DND-41 (cell line): ENCODE data around the gene HTT.

ENCODE experiments used
- CTCF ChIP-seq: IDR thresholded peaks from 2 replicates; pipeline ENCODE4 v1.5.1; 2012; ENCODE audit warnings: borderline replicate concordance, low read length, moderate library complexity, mild to moderate bottlenecking; ENCODE audit not compliant: poor library complexity, severe bottlenecking; ENCODE audit errors: extremely low read depth
- EZH2 ChIP-seq: IDR thresholded peaks from 3 replicates; pipeline ENCODE4 v1.6.1; 2012; ENCODE audit warnings: borderline replicate concordance, low read depth, mild to moderate bottlenecking, moderate library complexity, low read length, inconsistent platforms; ENCODE audit not compliant: severe bottlenecking

GRCh38 chr4:3044870-3045819, 29.3 kb upstream of the HTT start:
- TF ChIP-seq CTCF = no peak
- TF ChIP-seq EZH2 = no peak
